Activated T-cell treated with anti-CD3 and anti-CD28 coated beads for 48 hours (primary cell): Measurements from ENCODE around the gene FGFRL1.
"Not testable (repeated sequence)": the region's sequence is repeated elsewhere in the genome, so short reads cannot be mapped to it uniquely, and the experiment has no call there.

Experiments
- DNase-seq: peaks from one replicate; pipeline ENCODE4 v3.0.0-alpha.2; 2020; ENCODE audit warnings: low read depth

FGFRL1 gene

DNA sequence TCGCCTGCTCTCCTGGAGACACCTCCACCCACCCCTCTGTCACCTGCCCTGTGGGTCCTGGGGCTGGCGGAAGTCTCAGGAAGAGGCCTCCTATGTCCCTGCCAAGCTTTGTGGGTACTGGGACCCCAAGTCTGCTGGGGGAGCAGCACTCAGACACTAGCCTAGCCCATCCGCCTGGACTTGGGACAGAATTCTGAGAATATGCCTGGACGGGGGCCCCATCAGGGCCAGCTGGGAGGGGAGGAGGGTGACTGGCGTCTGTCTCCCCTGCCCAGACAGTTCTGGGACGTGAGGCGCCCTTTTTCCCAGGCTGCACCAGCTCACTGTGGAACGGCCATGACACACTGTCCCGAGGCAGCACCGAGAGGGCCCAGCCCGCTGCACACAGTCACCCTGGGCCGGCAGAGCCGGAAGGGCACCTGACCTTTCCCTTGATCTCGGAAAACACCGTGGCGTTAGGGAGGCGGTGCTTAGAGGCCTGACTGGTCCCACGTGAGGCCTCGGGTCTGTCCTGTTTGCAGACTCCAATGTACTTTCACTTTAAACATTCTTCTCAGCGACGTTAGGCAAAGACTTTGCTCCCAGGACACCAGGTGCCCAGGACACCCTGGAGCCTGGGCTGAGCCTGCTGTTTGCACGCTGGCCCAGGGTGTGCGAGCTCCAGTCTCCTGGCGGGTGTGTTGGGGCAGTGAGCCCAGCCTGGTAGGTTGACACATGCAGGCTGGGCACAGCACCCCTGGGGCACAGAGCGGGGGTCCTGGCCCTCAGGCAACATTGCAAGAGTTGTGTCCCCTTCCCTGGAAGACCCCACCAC lies 18.9 kb upstream of the FGFRL1 start:
- DNase-seq: no peak

DNA sequence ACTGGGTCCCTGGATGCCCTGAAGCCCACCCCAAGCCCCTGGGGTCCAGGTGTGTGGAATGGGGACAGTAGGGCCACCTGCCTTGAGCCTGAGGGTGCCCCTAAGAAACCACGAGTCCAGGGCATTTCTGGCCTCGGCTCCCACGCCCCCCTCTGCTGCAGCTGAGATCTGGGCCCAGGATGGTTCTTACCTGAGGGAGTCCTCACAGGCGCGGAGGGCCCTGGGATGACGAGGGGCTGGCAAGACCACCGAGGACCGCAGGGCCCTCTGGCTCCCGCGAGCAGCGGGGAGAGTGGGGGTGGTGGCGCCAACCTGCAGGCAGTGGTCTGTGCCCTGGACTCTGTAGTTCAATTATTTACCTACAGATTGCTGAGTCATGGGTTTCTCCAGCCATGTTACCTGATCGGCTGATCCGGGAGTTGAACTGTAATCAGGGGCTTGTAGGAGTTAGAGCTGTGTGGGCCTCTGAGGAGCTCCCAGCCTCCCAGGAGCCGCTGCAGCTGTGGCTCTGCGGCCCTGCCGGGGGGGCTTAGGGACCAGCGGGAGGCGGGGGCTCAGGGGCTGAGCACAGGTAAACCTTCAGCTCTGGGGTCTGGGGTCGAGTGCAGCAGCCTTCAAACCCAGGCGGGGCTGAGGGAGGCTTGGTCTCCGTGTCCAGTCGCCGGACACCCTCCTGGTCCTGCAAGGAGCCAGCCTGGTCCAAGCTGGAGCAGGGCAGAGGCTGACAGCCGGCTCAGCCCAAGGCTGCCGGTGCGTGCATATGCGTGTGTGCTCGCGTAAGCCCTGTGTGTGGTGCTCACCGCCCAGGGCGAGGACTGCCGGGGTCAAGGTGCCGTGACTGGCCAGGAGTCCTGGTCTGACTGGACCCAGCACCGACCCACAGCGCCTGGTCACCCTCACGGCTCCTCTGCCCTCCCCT lies 18.1 kb upstream of the FGFRL1 start, which contains the start of gene SLC26A1:
Gene SLC26A1, minus strand, starts transcription at position 294 of the 919 bp plus-strand sequence. CDS start 1,701 bp downstream, outside the sequence.
- no peak for DNase-seq

DNA sequence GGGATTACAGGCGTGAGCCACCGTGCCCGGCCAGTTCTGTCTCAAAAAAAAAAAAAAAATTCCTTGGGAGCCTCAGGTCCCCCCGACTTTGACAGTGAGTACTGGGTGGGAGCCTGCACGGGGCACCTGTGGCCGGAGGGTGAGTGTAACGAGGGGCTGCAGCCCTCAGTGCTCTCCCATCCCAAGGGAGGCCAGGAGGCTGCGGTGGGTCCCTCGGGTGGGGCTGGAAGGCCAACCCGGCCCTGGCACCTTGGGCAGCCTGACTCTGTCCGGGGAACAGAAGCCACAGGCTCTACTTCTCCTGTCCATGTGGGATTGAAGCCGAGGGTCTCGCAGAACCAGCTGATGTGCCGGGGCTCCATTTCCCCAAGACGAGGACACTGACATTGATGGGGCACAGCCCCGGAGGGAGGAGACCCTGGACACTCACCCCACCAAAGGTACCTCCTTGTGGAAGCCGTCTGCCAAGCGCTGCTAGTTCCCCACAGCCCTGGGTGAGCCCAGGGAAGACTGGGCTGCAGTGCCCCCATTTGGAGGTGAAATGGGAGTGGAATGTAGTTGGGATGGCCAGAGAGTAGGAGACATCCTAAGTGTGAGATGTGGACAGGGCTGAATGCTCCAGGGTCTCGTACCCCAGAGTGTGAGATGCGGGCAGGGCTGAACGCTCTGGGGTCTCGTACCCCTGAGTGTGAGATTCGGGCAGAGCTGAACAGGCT lies 16.0 kb upstream of the FGFRL1 start:
- no peak for DNase-seq

- DNase-seq: no peak
Measured at GRCh38 chr4:996030-996996, 15.1 kb upstream of the FGFRL1 start.

DNA sequence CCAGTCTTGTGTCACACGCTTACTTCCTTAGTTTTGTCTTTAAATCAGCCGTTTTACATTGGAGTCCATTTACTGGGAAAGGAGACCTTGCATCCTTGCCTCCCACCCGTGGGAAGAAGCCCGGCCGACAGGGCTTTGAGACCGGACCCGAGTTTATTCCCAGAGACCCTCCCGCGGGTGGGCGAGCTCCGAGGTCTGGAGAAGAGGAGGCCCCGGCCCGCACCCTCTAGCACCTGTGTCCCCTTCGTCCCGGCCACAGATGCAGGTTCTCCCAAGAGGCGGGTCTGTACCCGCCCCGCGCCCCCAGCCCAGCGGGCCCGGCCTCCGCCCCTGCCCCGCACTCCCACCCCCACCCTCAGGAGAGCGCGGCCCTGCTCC lies 14.4 kb upstream of the FGFRL1 start:
- DNase-seq: no peak

GRCh38 chr4:997375-998071 lies 13.9 kb upstream of the FGFRL1 start:
- no peak for DNase-seq

GRCh38 chr4:998096-998691 lies 13.2 kb upstream of the FGFRL1 start:
- DNase-seq: no peak

DNA sequence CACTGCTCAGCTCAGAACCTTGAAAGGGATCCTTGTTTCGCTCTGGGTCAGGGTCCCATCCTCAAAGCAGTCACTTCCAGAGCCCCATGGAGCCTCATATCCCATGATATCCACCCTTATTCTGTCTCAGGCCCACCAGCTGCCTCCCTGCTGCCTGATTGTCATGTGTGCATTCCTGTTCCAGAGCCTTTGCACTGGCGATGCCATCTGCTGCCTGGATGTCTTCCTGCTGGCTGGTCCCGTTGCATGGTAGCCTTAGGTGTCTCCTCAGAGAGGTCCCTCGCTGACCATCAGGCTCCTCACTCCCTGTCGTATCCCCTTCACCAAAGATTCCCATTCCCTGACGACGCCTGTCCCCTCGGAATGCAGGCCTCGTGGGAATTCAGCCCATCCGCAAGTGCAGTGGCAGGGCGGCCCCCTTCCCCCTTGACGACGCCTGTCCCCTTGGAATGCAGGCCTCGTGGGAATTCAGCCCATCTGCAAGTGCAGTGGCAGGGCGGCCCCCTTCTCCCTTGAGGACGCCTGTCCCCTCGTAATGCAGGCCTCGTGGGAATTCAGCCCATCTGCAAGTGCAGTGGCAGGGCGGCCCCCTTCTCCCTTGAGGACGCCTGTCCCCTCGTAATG lies 12.1 kb upstream of the FGFRL1 start:
- DNase-seq: not testable (repeated sequence)

DNA sequence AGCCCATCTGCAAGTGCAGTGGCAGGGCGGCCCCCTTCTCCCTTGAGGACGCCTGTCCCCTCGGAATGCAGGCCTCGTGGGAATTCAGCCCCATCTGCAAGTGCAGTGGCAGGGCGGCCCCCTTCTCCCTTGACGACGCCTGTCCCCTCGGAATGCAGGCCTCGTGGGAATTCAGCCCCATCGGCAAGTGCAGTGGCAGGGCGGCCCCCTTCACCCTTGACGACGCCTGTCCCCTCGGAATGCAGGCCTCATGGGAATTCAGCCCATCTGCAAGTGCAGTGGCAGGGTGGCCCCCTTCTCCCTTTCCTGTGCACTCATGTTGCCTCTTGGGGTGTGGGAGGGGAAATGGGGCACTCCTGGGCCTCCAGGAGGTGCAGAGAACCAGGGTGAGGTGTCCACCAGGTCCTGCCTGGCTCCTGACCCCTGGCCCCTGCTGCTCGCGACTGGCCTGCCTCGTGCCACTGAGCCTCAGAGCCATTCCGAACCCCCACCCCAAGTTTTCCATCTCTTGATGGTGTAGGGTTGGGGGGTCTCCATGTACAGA lies 11.5 kb upstream of the FGFRL1 start:
- no peak for DNase-seq

- DNase-seq: no peak
Measured at GRCh38 chr4:1000686-1001260, 10.7 kb upstream of the FGFRL1 start.

GRCh38 chr4:1001561-1002130 lies 9.8 kb upstream of the FGFRL1 start:
- no peak for DNase-seq

DNA sequence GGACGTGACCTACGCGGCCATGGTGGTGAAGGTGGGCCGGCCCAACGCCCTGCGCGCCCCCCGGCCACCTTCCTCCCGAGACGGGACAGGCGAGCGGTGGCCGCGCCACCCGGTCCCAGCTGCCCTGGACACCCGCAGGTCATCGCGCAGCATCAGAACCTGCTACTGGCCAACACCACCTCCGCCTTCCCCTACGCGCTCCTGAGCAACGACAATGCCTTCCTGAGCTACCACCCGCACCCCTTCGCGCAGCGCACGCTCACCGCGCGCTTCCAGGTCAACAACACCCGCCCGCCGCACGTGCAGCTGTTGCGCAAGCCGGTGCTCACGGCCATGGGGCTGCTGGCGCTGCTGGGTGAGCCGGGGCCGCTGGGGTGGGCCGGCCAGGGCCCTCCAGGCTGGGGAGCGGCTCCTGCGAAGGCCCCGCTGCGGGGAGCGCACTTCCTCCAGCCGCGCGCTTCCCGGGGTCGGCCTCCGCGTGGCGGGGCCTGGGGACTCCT lies 9.2 kb upstream of the FGFRL1 start:
- DNase-seq: no peak

DNA sequence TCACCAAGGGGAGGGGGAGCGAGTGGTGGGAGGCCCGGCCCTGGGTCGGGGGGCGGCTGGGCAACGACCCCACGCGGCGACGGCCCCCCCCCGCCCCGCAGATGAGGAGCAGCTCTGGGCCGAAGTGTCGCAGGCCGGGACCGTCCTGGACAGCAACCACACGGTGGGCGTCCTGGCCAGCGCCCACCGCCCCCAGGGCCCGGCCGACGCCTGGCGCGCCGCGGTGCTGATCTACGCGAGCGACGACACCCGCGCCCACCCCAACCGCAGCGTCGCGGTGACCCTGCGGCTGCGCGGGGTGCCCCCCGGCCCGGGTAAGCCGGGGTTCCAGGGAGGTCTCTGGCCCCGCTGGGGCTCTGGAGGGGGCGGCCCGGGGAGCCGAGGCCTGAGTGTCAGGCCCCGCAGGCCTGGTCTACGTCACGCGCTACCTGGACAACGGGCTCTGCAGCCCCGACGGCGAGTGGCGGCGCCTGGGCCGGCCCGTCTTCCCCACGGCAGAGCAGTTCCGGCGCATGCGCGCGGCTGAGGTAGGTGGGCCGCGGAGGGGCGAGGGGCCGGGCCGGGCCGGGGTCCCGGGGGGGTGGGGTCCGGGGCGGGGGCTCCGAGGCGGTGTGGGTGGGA lies 8.7 kb upstream of the FGFRL1 start:
- DNase-seq: no peak

GRCh38 chr4:1003271-1004070 lies 8.0 kb upstream of the FGFRL1 start:
- DNase-seq: no peak

DNA sequence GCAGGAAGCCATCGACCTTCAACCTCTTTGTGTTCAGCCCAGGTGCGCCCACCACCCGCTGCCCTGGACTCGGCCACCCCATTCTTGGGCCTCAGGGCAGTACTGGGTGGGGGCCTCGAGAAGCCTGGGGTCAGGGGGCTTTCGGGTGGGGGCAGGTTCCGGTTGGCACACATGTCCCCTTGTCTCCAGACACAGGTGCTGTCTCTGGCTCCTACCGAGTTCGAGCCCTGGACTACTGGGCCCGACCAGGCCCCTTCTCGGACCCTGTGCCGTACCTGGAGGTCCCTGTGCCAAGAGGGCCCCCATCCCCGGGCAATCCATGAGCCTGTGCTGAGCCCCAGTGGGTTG lies 7.4 kb upstream of the FGFRL1 start:
- DNase-seq: no peak

DNA sequence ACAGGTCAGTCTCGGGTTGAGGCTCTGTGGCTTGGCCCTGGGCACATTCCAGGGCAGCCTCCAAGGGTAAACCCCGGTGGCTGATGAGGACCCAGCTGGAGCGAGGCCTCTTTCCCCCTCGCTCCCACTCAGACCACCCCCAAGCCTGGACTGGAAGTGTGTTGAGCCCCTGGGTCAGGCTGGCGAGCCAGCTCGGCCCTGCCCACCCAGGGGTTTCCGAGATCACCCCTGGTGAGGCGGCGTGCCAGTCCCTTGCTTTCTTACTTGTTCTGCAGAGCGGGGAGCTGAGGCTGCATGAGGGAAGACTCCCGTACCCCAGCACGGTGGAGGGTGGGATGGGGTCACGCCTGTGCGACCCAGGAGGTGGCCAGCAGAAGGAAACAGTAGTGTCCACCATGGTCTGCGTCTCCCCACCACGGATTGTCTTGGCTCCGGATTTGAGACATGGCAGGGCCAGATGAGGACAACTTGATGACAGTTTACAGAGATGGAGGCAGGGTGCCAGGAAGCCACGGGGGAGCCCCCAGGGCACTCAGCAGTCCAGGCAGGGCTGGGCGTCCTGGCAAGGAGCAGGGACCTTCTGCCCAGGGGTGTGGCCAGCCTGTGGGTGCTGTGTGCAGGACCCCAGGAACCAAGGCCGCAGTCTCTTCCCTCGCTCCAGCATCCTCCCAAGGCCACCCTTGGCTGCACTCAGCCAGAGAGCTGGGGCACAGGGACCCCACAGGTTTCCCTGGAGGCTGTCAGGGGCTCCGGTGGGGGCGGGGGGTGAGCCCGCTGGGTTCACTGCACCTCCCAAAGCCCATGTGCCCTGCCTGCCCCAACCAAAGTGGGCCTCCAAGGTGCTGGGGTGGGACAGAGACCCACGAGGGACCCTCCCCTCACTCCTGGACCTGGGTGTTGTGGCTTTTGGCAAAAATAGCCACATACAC lies 6.6 kb upstream of the FGFRL1 start:
- DNase-seq: no peak
